GM19328 (cell line): ENCODE measurements around the gene HOXB7.

ENCODE experiments used
- ATAC-seq: cut with Tn5 transposase; IDR thresholded peaks from one replicate; pipeline ENCODE4 v1.9.1; 2021; ENCODE audit warnings: mild to moderate bottlenecking, moderate library complexity; ENCODE audit not compliant: unreplicated experiment

The HOXB7 gene

GRCh38 chr17:48624544-48625494 is 14.0 kb upstream of the HOXB7 start:
- no peak for ATAC-seq

DNA sequence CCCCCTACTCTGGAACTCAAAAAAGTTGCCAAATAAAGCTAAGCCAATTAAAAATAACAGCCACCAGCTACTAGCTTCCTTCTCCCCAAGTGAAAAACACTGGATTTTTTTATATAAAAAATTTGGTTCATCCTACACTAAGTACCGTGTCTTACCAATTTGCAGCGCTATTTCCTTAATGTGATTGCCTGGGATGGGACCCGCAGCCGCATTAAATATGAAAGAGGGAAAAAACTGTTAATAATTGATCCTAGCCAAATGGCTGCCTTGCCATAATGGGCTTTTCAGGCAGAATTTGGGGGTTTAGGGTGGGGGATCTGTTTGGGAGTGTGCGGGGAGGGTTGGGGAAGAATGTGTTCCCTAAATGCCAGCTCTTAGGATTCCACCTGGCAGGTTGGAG is 13.3 kb upstream of the HOXB7 start:
- ATAC-seq, result no peak

DNA sequence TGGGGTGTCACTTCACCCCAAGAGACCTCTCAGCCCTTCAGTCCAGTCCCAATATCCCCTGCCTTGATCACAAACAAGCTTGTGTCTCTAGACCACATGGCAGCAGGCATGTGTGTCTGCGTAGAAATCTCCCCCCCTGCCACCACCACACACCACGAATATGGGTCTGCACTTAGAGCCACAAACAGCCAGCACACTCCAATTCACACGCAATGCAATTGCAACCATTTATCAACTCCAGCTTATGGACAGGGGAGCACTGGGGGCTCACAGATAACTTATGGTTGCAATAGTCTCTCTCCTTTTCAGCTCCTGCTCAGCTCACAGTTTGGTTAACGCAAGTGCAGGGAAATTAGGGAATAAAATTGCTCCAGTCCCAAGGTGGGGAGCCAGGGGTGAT is 12.8 kb upstream of the HOXB7 start:
- no peak for ATAC-seq

DNA sequence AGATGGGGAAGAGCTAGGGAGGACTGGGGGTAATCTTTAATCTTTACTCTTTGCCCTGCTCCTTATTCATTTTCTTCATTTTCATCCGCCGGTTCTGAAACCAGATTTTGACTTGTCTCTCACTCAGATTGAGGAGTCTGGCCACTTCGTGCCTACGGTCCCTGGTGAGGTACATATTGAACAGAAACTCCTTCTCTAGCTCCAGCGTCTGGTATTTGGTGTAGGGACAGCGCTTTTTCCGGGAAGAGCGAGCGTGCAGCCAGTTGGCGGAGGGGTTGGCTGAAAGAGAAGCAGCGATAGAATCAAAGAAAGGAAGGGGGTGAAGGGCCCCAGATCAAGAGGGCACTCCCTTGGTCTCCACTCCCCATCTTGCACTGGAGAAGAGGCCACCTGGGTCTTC is 12.0 kb upstream of the HOXB7 start:
- no peak for ATAC-seq

DNA sequence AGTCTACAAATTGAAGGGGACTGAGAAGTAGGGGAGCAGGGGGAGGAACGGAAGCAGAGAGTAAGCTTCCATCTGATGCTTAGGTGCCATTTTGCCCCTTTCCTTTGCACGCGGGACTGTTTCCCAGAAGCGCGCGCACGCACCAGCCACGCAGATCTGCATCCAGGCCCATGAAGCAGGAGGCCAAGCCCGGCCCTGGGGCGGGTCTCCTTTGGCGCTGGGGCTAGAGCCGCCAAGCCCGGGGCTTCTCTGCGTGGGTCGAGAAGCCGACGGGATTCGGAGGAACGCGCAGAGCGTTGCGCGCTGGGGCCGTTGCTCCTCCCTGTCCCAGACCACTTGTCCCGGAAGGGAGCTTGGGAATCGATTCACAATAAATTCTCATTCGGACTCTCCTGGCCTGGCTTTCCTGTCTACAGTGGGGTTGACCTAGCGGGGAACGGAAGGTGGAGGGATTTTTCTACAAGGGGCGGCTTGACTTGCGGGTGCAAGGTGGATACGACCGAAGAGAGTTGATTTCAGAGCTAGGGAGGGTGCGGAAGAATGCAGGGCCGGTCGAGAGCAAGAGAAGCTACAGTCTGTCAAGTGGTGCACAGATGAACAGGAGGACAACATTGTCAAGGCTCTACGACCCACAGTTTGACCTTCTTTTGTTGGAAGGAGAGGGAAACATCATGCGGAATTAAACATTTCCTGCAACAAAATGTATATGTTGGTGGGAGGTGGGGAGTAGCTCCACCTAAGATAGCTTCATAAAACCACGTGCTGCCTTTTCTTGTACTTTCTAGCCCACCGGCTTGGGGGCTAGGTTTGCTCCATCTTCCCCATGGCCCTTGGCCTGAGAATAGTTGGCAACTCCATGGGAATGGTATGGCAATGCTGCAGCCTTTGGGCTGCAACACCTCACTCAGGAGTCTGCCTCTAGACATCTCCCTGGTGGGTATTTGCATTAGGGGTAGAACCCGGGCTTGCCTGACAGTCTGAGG is 10.9 kb upstream of the HOXB7 start:
- ATAC-seq, result no peak

GRCh38 chr17:48620461-48621139 is 9.8 kb upstream of the HOXB7 start:
- ATAC-seq, result no peak

DNA sequence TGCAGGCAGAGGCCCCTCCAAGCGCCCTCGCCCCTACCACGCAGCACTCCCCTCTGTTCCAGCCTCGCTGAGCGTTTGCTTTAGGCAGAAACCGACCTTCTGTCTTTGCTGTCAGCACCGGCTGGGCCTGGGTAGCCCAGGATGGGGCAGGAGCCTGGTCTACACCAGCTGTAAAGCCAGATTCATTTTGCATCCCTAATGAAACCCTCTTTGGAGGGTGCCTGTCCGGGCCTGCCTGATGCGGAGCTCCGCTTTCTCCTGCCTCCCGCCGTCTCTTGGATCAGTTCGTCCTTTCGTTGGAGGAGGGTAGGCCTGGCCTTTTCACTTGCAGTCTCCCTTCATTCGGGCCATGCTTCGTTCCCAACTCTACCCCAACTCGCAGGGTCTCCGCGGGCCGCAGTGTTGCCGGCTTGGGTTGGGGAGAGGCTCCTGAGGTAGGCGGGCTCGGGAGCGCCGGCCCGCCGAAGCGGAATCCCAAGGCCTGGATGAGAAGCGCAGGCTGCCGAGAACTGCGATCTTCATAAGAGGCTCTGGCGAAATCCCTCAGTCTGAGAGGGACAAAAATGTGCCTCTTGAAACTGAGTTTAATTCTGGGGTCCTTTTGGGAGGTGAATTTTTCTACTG is 9.1 kb upstream of the HOXB7 start:
- no peak for ATAC-seq

DNA sequence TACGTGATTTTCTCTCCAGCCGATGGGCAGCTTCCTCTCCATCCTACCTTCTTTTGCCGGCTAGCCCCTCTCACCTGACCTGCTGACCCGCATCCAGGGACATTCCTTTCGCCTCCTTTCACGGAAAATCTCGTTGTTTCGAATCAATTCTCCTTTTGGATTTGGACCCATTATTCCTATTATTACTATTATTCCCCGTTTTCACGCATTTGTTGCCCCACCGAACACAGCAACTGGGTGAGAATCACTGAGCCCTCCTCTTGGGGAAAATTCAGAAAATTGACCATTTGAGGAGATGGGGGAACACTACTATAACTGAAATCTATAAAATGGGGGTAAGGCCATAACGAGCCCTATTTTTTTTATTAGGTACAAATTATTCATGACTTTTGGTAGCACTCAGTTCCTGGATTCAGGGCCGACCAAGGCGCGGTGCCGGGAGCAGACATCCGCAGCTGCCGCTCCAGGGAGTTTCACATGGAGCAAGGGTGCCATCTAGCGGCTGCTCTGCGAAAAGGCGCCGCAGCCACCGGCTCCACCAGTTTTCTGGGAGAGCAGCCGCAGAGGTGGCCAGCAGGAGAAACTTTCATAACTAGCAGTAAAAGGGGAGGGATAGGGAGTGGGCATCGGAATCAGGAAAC is 7.6 kb upstream of the HOXB7 start:
- ATAC-seq, result no peak

- ATAC-seq, result no peak
These were observed 6.8 kb upstream of the HOXB7 start for GRCh38 chr17:48617471-48618255.

DNA sequence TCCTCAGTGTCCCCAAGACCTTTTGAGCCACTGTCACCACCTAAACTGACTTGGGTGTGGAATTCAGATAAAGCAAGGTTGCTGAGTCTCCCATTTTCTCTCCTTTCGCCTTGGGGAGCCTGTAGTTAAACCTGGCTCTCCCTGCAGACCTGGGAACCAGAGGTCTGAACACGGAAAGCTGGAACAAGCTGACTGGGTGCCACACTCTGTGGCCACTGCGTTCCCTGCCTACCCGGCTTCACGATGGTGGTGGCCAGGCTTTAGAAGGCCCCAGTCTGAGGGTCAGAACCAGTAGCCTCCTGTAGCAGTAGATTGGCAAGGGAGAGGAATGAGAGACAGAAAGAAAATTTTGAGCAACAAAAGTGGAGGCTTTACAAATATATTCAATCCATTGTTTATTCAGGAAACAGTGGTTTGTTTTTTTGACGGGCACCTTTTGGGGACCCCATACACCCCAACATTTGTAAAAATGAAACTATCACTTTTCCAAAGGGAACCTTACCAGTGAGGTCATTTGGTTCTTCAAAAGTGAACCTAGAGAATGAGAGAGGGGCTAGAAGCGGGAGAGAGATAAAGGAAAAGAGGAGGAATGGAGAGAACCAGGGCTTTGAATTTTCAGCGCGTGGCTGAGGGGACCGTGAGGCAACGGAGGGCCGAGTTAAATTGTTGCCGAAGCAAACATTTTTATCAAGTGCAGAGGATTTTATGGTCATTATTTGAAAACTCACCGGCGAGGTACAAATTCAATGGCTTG is 6.1 kb upstream of the HOXB7 start:
- ATAC-seq, result no peak

GRCh38 chr17:48615963-48616716 is 5.3 kb upstream of the HOXB7 start:
- ATAC-seq, result no peak

DNA sequence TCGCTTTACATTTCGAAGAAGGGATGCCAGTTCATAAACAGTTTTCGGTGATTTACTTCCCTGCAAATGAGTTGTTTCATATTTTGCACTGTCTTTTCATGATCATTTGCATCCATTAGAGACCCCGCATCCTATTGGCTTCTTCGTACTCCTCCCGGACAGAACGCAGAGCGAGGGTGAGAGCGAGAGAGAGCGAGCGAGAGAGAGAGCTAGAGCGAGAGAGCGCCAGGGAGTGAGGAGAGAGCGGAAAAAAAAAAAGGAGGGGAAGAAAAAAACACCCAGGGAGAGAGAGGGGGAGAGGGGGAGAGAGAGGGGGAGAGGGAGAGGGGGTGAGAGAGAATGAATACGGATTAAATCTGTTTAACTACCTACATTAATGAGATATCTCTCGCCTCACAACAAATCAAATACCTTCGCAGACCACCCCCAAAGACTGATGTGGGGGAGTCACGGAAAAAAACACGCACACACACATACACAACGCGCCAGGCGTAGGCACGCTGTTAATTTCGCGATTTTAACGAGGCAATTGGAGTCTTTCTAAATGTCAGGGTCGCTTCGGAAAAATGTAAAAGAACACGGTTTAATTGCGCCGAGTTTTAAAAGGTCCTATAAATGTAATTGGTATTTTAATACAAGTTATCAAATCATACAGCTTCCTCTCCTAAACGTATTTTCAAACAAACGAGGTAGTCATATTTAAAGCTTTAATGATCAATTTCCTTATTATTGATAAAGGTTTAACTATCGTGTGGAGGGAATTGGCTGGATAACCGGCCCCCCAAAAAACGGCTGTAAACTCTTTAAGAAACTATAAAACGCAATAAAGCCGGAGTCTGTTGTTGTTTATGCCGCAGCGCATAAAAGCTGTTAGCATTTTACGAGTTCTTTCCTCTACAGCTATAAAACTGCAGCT is 4.5 kb upstream of the HOXB7 start, which contains the start of gene HOXB8:
Gene HOXB8 (minus strand): TSS at position 246 of the 916 bp plus-strand sequence. CDS start 588 bp downstream, outside the sequence.
- no peak for ATAC-seq

DNA sequence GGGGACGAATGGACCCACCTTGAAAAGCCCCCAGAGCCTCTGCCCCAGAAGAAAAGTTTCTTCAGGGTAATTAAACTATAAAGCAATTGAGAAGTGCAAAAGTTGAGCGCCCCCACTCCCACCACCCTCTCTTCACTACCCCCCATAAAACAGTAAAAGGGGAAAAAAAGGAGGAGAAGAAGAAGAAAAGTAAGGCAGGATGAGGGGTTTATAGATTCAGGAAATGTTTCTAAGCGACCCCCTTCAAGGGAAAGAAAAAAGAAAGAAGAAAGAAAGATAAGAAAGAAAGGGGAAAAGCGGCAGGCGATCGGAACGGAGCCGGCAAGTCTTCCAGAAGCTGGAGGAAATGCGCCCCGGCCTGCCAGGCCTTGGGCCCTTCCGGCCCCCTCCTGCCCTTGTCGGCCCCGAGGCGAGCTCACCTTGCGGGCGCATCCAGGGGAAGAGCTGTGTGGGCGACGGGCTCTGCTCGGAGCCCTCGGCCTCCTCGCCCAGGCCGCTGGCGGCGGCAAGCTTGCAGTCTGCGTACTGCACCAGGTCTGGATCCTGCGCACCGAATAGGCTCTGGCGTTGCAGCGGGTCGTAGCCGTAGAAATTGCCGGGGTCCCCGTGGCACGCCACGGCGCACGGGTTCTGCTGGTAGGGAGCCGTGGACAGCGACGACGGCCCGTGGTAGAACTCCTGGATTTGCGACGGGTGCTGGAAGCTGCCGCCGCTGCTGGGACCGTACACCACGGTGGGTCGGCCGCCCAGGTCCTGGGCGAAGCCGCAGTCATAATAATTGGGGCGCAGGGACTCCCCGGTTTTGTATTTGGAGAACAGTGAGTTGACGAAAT is 3.3 kb upstream of the HOXB7 start:
- no peak for ATAC-seq

GRCh38 chr17:48612854-48613691 is 2.3 kb upstream of the HOXB7 start:
- no peak for ATAC-seq

DNA sequence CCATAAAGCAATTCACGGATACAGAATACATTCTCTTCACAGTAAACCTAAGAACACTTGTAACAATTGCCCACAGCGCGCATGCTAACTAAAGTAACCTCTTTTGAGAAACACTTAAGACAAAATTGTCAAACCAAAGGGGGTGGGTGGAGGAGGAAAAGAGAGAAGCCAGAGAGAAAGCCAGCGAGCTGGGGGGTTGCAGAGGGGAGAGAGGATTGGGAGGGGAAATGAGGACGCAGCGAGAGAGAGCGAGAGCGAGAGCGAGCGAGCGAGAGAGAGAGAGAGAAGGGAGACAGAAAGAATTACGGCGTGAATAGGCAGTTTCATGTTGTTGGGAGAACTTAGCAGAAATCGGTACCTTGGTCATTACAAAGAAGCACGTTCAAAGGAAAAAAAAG is 1.6 kb upstream of the HOXB7 start:
- no peak for ATAC-seq
